GM21825 (cell line): ENCODE data around the gene GPER1.
"Not testable (repeated sequence)": the region's sequence is repeated elsewhere in the genome, so short reads cannot be mapped to it uniquely, and the experiment has no call there.

ENCODE experiments used
- ATAC-seq: cut with Tn5 transposase; IDR thresholded peaks from one replicate; pipeline ENCODE4 v1.9.1; 2021; ENCODE audit warnings: mild to moderate bottlenecking, moderate library complexity; ENCODE audit not compliant: unreplicated experiment

GPER1 gene

DNA sequence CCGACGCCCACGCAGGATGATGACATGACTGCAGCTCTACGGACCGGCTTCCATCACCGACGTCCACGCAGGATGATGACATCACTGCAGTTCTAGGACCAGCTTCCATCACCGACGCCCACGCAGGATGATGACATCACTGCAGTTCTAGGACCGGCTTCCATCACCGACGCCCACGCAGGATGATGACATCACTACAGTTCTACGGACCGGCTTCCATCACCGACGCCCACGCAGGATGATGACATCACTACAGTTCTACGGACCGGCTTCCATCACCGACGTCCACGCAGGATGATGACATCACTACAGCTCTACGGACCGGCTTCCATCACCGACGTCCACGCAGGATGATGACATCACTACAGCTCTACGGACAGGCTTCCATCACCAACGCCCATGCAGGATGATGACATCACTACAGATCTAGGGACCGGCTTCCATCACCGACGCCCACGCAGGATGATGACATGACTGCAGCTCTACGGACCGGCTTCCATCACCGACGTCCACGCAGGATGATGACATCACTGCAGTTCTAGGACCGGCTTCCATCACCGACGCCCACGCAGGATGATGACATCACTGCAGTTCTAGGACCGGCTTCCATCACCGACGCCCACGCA, 28.6 kb downstream of the GPER1 start:
- not testable (repeated sequence) for ATAC-seq

DNA sequence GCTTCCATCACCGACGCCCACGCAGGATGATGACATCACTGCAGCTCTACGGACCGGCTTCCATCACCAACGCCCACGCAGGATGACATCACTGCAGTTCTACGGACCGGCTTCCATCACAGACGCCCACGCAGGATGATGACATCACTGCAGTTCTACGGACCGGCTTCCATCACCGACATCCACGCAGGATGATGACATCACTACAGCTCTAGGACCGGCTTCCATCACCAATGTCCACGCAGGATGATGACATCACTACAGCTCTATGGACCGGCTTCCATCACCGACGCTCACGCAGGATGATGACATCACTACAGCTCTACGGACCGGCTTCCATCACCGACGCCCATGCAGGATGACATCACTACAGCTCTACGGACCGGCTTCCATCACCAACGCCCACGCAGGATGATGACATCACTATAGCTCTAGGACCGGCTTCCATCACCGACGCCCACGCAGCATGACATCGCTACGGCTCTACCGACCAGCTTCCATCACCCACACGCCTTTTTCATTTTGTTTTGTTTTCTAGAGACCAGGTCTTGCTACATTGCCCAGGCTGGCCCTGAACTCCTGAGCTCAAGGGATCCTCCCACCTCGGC, 29.5 kb downstream of the GPER1 start:
- no peak for ATAC-seq

DNA sequence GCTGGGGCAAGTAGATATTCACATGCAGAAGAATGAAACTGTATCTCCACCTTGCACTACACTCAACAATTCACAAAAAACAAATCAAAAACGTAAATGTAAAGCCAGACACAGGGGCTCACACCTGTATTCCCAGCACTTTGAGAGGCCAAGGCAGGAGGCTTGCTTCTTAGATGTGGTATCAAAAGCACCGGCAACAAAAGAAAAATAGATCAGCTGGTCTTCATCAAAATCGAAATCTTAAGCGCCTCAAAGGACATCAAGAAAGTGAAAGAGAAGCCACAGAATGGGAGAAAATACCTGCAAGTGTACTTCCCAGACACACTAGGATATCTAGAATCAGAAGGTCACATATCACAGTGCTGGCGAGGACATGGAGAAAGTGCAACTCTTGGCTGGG, 31.3 kb downstream of the GPER1 start:
- no peak for ATAC-seq

DNA sequence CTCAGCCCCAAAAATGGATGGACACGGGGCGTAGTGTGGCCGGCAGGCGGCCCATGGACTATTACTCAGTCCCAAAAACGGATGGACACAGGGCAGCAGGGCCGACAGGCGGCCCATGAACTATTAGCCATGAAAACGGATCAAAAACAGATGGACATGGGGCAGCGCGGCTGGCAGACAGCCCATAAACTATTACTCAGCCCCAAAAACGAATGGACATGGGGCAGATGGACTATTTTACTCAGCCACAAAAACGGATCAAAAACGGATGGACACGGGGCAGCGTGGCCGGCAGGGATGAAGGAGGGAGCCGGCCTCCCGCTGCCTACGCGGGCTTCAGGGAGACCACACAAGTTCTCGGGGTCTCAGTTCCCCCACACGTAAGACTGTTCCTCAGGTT, 32.9 kb downstream of the GPER1 start:
- ATAC-seq, result no peak

DNA sequence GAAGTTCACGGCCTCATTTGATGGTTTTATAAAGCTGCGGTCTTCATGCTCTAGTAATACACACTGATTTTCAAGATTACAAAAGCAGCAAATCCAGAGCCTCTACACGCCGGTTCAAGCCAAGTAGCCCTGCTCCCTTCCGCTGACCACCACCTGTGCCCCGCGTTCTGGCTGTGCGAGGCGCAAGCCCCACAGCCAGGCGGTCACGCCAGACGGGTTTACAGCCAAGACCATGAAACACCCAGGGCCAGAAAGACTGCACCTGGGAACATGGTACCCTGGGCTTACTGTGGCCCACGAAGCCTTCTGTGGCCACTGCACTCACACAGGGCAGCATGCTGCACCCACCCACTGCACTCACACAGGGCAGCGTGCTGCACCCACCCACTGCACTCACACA, 33.6 kb downstream of the GPER1 start:
- ATAC-seq, result no peak

DNA sequence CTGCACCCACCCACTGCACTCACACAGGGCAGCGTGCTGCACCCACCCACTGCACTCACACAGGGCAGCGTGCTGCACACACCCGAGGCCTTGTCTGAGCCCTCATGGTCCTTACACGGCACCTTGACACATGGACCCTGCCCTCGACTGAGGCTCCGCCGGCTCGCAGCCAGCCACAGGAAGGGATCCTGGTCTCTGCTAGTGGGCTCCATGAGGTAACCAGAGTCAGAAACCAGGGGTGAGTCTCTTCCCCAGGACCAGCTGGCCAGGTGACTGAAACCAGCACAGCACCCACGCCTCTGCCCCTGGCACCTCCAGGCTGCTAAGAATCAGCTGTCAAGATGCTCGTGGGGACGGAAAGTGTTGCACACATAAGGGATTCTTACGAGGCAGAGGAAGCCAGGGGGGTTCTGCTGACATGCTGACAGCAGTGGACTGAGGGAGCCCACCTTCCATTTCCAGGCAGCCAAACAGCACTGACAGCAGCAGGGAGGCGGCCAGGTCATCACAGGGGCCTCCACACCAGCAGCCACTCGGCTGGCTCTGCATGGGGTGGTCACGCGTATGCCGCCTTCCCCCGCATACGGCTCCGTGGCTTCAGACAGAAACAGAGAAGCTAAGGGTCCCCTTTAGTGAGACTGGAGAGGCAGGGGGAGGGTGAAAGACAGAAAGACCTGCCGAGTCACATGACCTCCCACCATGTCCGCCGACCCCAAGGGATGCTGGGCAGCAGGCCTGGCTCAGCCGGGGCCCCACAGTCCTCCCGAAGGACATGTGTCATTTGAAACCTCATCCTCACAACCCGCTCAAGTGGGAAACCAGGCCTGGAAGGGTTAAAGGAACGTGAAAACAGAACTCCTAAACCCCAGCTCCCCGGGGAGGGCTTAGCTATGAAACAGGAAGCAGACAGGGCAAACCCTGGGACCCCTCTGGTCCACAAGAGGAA, 34.2 kb downstream of the GPER1 start:
- ATAC-seq, result no peak

DNA sequence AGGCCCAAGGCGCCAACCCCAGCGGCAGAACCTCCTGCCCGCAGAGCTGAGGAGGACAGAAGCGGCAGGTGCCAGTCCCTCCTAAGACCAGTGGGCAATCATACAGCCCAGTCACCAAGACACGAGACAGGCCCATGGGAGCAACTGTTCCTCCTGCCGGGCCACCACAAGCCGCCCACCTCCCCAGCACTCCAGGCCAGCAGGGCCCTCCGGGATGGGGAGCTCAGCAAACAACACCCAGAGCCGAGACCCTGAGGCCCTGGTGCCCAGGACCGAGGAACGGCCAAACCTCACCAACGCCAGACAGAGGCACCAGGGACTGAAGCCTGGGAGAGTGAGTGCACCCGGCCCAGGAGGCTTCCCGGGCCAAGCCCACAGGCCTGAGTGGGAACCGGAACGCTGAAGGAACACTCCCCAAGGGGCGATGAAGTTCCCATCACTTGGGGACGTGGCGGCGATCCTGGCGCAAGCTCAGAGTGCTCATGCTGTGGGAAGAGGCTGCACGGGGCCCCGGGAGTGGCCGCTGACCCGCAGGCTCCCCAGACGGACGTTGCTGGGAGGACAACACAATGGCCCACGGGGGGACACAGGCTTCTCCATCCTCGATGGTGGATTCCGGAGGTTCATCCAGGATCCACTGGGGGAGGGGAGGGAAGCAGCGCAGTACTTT, 35.1 kb downstream of the GPER1 start:
- ATAC-seq, result no peak

DNA sequence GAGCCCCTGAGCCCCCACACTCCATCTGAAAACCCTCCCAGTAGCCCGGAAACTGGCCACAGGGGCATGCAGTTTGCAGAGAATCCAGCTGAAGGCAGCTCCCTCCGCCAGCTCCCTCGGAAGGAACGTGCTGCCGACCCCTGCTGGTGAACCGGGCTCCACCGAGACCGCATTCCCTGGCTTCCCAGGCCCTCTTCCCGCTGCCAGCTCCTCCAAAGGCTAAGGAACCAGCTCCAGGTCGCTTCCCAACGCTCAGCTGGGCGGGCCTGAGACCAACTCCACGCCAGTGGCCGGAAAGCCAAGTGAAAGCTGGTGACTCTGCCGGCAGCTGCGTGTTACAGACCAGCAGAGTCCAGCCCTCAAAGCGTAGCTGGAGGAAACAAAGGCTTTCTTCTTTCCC, 35.8 kb downstream of the GPER1 start:
- ATAC-seq, result no peak

DNA sequence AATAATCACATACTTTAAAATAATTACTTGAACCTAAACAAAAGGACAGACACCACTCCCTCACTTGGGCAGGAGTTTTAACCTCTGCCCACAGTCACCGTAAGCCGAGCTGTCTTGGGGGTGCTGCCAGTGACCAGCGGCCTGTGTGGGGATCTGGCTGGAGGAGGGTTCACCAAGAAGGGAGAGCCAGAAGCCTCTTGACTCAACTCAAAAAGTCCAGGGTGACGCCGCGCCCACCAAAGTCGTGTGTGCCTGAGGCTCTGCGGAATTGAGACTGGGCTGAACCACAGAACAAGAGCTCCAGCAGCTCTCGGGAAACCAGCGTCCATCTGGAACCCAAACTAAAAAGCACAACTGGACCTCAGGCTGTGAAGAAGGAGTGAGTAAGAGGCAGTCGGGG, 36.3 kb downstream of the GPER1 start:
- no peak for ATAC-seq

DNA sequence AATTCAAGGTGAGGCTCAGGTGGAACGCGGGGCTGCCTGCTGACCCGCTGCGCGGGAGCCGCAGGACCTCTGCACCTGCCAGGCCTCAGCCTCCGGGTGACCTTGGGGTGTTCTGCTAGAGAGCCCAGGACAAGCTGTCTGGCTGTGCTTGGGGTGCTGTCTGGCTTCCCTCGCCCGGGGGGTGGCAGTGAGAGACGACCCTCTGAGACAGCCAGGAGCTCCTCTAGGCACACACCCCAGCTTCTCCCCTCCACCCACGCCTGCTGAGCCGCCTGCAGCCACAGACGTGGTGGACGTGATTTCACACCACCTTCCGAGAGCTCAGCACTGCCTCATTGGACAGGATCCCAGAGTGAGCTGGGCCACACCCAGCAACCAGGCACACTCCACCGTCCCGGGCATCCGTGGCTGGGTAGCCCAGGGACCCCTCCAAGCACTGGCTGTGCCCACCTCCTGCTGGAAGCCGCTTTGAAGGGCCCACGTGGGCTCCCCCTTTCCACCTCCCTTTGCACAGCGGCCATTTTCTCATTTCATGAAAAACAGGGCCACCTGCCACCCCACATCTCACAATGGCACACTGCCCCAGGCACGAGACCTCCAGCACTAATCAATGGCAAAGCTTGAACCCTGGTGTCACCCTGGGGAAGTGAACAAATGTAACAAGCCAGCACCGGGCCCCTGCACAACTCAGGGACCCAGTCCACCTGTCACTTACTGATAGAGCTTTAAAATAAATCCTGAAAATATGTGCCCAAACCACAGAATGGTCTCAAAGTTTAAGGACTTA, 37.1 kb downstream of the GPER1 start:
- ATAC-seq, result no peak

DNA sequence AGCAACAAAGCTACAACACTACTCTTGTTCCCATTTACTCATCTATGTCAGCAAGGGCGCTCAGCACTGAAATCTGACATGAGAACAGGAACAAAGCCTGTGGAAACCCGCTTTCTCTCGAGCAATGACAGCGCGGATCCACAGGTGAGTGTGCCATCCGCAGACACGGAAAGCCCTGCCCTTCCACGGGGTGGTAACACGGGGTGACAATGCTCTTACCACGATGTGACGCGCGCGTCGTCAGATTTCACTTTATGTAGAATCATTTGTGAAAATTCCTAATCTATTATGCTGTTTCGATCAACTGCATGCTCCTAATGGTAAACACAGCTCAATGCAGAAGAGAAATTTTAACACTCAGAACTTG, 37.7 kb downstream of the GPER1 start:
- ATAC-seq, result no peak

DNA sequence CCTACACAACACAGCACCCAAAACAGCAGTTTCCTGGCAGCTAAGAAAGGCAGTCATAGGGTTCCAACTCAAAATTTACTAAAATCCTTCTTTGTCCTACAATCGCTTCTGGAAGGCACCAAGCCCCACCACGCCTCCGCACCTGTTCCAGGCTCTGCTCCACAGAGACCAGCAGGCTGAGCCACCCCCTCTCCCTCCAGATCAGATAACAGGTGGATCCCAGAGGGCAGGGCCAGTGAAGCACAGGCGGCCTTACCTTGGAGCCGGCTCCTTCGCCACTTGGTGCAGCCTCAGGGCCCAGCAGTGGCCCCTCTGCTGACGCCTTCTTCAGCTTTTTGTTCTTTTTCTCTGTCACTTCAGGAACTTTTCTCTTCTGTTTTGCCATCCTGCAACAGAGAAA, 39.1 kb downstream of the GPER1 start:
- ATAC-seq, result no peak

DNA sequence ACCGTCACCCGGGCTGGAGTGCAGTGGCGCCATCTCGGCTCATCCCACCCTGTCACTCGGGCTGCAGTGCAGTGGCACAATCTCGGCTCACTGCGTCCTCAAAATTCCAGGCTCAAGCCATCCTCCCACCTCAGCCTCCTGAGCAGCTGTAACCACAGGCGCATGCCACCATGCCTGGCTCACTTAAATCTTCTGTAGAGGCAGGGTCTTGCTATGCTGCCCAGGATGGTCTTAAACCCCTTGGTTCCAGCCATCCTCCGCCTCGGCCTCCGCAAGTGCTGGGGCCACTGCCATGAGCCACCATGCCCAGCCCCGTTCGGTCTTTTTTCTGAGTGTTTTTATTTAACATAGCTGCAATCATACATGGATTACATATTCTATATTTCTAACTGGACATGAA, 41.5 kb downstream of the GPER1 start:
- ATAC-seq, result no peak

DNA sequence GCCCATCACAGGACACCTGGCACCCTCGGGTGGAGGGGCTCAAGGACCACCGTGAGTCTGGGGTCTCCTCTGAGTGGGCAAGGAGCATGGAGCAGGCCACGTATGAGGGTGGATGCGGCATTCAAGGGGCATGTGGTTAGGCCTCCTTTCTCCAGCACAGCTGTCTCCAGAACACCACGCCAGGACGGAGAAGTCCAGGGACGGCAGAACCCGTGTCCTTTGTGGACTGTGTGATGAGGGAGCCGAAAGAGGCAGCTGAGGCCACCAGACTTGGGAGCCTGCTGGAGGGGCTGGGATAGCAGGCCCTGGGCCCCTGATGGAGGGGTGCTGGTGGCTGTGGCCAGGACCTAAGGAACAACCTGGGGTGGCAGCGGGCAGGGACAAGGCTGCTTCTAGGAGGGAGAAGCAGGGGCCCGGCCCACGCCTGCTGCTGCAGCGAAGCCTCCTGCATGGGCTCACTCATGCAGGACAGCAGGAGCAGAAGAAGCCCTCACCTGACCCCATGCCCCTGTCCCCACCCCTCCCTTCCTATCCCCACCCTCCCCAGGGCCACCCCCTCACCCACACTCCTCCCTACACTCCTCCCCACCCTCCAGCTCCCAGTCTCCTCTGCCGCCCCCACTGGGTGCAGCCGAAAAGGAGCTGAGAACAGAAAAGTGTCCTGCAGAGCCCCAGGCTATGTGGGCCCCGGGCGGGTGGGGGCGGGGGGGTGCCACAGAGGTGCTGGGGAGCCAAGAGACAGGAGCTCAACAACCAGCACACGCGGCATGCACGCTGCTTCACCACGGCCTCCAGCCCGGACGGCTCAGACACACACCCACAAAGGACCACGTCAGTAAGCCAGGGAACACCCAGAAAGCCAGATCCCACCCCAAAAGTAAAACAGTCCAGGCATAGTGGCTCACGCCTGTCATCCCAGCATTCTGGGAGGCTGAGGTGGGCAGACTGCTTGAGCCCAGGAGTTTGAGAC, 42.4 kb downstream of the GPER1 start:
- no peak for ATAC-seq

DNA sequence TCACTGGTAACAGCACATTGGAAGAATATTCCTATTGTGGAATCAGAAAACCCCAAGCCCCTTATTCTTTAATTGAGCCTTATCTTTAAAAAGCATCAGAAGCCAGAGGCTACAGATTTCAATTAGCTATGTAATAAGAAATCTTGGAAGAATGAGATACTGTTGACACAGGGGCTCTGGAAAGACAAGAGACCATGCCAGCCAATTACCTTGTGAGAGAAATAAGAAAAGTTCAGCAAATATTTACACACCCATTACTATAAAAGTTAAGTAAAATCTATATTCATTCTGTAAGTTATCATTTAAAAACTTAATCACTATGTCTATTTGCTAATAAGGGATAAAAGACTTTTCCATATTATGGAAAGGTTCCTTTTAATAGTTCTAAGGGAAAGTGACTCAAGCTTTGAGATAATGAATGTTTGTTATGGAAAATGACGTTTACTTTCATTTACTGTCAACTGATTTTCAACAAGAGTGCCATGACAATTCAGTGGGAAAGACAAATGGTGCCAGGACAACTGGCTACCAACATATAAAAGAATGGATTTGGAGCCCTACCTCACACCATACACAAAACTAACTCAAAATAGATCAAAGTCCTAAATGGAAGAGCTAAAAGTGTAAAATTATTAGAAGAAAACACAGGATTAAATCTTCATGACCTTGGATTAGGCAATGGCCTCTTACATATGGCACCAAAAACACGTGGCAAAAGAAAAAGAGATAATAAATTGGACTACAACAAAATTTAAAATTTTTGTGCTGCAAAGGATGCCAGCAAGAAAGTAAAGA, 43.8 kb downstream of the GPER1 start:
- no peak for ATAC-seq

DNA sequence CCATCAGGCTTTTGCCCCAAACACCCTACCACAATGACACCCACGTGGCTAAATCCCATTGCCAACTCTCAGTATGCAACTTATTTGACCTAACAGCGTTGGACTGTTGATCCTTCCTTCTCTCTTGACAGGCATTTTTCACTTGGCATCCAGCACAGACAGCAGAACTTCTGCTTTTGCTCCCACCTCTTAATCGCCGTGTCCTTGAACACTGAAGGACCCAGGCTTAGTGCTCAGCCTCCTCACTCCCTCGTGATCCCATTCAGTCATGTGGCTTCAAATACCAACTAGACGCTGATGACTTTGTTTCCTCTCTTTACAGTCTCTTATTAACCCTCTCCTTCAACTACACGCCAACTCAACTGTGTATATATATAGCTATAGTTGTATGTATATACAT, 47.0 kb downstream of the GPER1 start:
- no peak for ATAC-seq

DNA sequence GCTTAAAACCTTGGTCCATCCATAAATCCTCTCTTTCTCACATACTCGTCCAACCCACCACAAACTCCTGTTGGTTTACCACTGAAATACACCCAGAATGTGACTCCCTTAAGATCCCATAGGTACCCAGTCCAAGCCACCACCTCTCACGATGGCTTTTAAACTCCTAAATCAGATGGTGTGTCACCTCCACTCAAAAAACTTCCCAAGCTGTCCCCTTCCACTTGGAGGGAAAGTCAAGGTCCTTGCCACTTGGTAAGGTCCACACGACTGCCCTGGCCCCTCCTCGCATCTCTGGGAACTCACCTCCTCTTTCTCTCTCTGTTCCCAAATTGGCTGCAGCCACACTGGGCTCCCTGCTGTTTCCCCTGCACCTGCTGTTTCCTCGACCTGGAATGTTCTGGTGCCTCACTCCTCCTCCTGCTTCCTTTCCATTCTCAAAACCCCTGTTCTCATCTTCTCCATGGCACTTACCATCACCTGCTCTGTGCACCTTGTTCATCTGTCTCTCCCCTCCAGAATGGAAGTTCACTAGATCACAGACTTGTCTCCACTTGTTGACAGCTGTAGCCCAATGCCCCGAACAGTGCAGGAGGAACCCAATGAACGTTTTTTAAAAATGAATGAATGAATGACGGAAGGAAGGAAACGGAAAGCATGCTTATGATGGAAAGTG, 49.1 kb downstream of the GPER1 start:
- no peak for ATAC-seq

DNA sequence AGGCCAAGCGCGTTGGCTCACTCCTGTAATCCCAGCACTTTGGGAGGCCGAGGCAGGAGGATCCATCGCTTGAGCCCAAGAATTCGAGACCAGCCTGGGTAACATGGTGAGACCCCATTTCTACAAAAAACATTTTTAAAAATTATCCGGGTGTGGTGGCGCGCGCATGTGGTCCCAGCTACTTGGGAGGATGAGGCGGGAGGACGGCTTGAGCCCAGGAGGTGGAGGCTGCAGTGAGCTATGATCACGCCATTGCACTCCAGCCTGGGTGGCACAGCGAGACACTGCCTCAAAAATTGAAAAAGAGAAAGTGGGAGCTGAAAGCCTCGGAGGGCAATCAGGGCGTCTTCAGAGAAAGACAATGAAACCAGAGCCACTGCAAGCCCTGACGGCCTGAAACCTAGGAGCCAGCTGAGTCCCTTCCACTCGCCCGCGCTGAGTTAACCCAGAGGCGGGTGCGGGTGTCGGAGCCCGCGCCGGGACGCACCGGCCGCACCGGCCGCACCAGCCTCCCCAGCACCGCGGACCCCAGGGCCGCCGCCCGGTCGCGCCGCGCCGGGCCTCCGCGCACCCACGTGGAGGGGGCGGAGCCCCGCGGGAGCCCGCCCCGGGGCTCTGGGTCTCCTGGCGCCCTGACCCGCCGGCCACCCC, 49.7 kb downstream of the GPER1 start:
- peak; percentile 64 for ATAC-seq
